Chondrocyte (in vitro differentiated cells): Measurements from ENCODE around the gene HCFC1. TPM values are rescaled to one million over a fixed set of nuclear protein-coding genes. Genes with fewer than 3 reads are reported as not detected.

Source experiments
- DNase-seq: peaks from one replicate; pipeline ENCODE4 v3.0.0; 2021; ENCODE audit warnings: mixed read lengths, low spot score
- H3K27ac Mint-ChIP-seq: one replicate; pipeline ENCODE4 v1.8.0; 2021; ENCODE audit warnings: mild to moderate bottlenecking, moderate library complexity, mixed read lengths; ENCODE audit not compliant: unreplicated experiment
- H3K27me3 Mint-ChIP-seq: 2 replicates; pipeline ENCODE4 v1.8.0; 2021; ENCODE audit warnings: low read depth, mixed read lengths
- H3K36me3 Mint-ChIP-seq: 2 replicates; pipeline ENCODE4 v1.8.0; 2021; ENCODE audit warnings: low read depth, mixed read lengths
- H3K4me1 Mint-ChIP-seq: 2 replicates; pipeline ENCODE4 v1.8.0; 2021; ENCODE audit warnings: low read depth, mild to moderate bottlenecking, mixed read lengths
- H3K4me3 Mint-ChIP-seq: one replicate; pipeline ENCODE4 v1.8.0; 2021; ENCODE audit warnings: mild to moderate bottlenecking, moderate library complexity, mixed read lengths; ENCODE audit not compliant: unreplicated experiment
- H3K9me3 Mint-ChIP-seq: 2 replicates; pipeline ENCODE4 v1.8.0; 2021; ENCODE audit warnings: low read depth, mixed read lengths
- microRNA-seq: library from miRNA; unstranded; fragments of <30 nt; microRNA quantifications from one replicate; pipeline ENCODE4 v1.2.0, GENCODE V29; 2020; ENCODE audit warnings: borderline number of aligned reads
- total RNA-seq: library from RNA; stranded (reverse); gene quantifications from 3 replicates; pipeline ENCODE4 v1.2.1, GENCODE V29; 2021
- TF ChIP-seq, protein P1 (sequence below): fragments of 200-600 bp; sonication (generic); IDR thresholded peaks from 2 replicates; pipeline ENCODE4 v1.5.0; 2021; ENCODE audit warnings: antibody characterized with exemption, mild to moderate bottlenecking, moderate library complexity

The HCFC1 gene
- total RNA-seq, 1 donor from 2014 or later, result 67.2 TPM

DNA sequence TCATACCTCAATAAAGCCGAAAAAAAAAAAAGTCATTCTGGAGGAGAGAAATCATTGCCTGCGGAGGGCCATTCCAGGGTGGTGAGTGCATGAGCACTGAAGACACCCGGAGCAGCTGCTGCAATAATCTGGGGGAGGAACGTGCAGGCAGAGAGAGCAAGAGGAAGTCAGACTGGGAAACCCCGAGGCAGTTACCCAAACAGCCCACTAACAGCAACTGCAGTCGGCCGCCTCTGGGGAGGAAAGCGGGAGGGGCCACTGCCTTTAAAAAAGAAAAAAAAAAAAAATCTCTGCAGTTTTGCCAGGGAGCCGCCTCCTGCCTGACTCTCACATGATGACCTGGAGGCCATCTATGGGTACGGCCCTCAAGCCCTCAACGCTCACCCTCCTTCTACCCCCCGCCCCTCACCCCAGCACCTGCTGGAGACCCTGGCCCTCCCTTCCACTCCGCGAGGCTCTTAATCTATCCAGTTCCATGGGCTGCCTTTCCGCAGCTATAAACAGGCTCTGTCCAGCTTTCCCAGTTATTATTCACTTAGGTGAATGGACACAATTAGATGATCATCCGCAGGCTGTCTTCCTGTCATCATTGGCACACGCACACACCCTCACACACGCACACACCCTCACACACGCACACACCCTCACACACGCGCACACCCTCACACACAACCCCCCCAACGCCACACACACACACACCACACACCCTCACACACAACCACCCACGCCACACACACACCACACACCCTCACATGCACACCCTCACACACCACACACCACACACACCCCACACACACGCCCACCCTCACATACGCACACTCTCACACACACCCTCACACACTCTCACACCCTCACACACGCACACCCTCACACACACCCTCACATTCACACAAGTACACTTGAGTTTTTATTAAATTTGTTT lies 70.5 kb downstream of the HCFC1 start:
- Mint-ChIP-seq H3K36me3 (no peaks in the 10 kb centered on the region), H3K4me3 (peak overlapping the region; percentile 22), H3K9me3 (peaks cover 6% of the 10 kb centered on the region), H3K27me3 (no peaks in the 10 kb centered on the region), H3K27ac (peak overlapping the region; percentile 66), H3K4me1 (peaks cover 26% of the 10 kb centered on the region)
- TF ChIP-seq, protein P1, sequence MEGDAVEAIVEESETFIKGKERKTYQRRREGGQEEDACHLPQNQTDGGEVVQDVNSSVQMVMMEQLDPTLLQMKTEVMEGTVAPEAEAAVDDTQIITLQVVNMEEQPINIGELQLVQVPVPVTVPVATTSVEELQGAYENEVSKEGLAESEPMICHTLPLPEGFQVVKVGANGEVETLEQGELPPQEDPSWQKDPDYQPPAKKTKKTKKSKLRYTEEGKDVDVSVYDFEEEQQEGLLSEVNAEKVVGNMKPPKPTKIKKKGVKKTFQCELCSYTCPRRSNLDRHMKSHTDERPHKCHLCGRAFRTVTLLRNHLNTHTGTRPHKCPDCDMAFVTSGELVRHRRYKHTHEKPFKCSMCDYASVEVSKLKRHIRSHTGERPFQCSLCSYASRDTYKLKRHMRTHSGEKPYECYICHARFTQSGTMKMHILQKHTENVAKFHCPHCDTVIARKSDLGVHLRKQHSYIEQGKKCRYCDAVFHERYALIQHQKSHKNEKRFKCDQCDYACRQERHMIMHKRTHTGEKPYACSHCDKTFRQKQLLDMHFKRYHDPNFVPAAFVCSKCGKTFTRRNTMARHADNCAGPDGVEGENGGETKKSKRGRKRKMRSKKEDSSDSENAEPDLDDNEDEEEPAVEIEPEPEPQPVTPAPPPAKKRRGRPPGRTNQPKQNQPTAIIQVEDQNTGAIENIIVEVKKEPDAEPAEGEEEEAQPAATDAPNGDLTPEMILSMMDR, result no peak
- no peak for DNase-seq

DNA sequence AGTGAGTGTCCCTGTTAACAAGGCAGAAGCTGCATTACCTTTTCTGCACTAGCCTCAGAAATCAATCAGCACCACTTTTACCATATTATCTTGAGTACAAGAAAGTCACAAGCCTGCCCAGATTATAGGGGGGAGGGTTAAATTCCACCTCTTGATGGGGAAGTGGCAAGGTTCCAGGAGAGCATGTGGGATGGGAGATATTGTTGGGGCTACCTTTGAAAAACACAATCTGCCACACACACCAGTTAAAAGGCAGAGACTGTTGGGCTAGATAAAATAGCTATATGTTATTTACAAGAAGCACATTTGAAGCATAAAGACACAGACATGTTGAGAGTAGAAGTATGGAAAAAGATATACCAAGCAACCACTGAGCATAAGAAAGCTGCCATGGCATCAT lies 73.7 kb downstream of the HCFC1 start:
- TF ChIP-seq, protein P1, result no peak
- no peak overlapping the region for H3K4me3 Mint-ChIP-seq
- H3K27me3 Mint-ChIP-seq, result no peaks in the 10 kb centered on the region
- DNase-seq, result no peak
- H3K27ac Mint-ChIP-seq, result no peak overlapping the region
- peaks cover 23% of the 10 kb centered on the region for H3K4me1 Mint-ChIP-seq
- no peaks in the 10 kb centered on the region for H3K36me3 Mint-ChIP-seq
- H3K9me3 Mint-ChIP-seq, result peaks cover 6% of the 10 kb centered on the region

Small RNA genes within 50 kb of the gene (microRNA-seq; reads per million reads assigned to microRNA genes)
- not detected for gene MIR3202-1
- not detected for gene MIR3202-2
- not detected for gene MIR718

Other genes starting within 250 kb of the HCFC1 start
- gene BCAP31, start 247.4 kb downstream of the HCFC1 start, total RNA-seq, result 144 to 153 TPM (median 147 TPM) in 3 replicates
- gene ABCD1, start 247.0 kb downstream of the HCFC1 start, total RNA-seq, result 19.0 to 25.4 TPM (median 20.3 TPM) in 3 replicates
- gene PLXNB3, start 207.6 kb downstream of the HCFC1 start, total RNA-seq, result 8.5 to 36.3 TPM (median 34.8 TPM) in 3 replicates
- 0.18 to 0.50 TPM in 2 of 3 replicates, not detected in the other for gene SRPK3, start 190.8 kb downstream of the HCFC1 start, total RNA-seq
- gene IDH3G, start 177.4 kb downstream of the HCFC1 start, total RNA-seq, result 42.8 to 49.6 TPM (median 46.9 TPM) in 3 replicates
- gene SSR4, start 177.2 kb downstream of the HCFC1 start, total RNA-seq, result 245 to 356 TPM (median 257 TPM) in 3 replicates
- 24.8 to 27.2 TPM (median 25.4 TPM) in 3 replicates for gene PDZD4, start 141.3 kb downstream of the HCFC1 start, total RNA-seq
- gene L1CAM, start 85.6 kb downstream of the HCFC1 start, total RNA-seq, result 2.2 to 2.9 TPM (median 2.5 TPM) in 3 replicates
- not detected in 3 replicates for gene AVPR2, start 67.1 kb downstream of the HCFC1 start, total RNA-seq
- 2.8 to 3.7 TPM (median 3.1 TPM) in 3 replicates for gene ARHGAP4, start 45.6 kb downstream of the HCFC1 start, total RNA-seq
- 89.5 to 99.8 TPM (median 91.4 TPM) in 3 replicates for gene NAA10, start 36.8 kb downstream of the HCFC1 start, total RNA-seq
- 6.5 to 13.4 TPM (median 13.1 TPM) in 3 replicates for gene RENBP, start 27.2 kb downstream of the HCFC1 start, total RNA-seq
- gene TMEM187, start 936 bp upstream of the HCFC1 start, total RNA-seq, result 12.3 to 20.3 TPM (median 18.3 TPM) in 3 replicates
- 88.0 to 113 TPM (median 104 TPM) in 3 replicates for gene IRAK1, start 48.1 kb upstream of the HCFC1 start, total RNA-seq
- 32.3 to 35.5 TPM (median 34.2 TPM) in 3 replicates for gene MECP2, start 125.9 kb upstream of the HCFC1 start, total RNA-seq
- not detected in 3 replicates for gene OPN1LW, start 172.4 kb upstream of the HCFC1 start, total RNA-seq
- gene OPN1MW, start 210.8 kb upstream of the HCFC1 start, total RNA-seq, result not detected in 3 replicates
- gene OPN1MW2, start 247.9 kb upstream of the HCFC1 start, total RNA-seq, result not detected in 3 replicates